GM21717 (cell line): ENCODE results near the gene LRMDA.
"Not testable (repeated sequence)": the region's sequence is repeated elsewhere in the genome, so short reads cannot be mapped to it uniquely, and the experiment has no call there.

Experiments
- ATAC-seq: cut with Tn5 transposase; IDR thresholded peaks from one replicate; pipeline ENCODE4 v1.9.1; 2021; ENCODE audit warnings: mild to moderate bottlenecking, moderate library complexity; ENCODE audit not compliant: unreplicated experiment

Gene LRMDA

DNA sequence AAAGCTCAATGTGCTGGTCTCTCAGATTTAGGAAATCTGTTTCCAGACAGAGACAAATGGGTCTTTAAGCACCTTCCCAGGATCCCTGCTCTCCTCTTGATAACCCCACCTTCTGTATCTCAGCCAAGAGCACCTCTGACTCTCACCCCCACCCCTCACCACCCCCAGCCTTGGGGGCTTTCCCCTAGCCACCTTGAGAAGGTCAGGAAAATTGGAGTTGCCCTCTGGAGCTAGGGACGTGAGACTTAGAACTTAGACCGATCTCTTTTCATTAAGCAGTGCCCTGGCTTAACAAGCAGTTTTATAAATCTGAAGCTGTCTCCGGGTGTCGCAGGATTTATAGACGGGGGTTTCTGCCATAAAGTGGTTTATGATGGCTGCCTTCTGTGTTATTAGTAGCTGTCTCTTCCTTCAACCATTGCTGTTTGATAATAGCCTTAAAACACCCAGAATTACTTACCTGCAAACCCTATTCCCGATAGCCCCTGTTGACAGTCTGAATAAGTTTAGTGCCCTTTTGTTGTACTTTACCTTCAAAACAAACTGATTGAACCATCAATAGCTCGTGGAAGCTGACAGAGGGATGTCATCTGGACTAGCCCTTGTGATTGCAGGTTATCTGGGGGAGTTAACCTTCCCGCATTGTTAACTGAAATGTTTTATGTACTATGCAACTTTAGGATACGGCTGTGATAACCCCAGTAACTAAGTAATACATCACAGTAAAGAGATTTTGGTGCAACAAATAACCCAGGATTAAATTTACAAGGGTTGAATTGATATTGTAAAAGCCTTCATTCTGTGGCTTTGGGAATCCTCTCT is 621.5 kb downstream of the LRMDA start:
- no peak for ATAC-seq

- ATAC-seq = no peak
Measured at GRCh38 chr10:76055466-76055865, 624.0 kb downstream of the LRMDA start.

- no peak for ATAC-seq
Measured at GRCh38 chr10:76055963-76056362, 624.5 kb downstream of the LRMDA start.

GRCh38 chr10:76060993-76061392 is 629.6 kb downstream of the LRMDA start:
- ATAC-seq = not testable (repeated sequence)

DNA sequence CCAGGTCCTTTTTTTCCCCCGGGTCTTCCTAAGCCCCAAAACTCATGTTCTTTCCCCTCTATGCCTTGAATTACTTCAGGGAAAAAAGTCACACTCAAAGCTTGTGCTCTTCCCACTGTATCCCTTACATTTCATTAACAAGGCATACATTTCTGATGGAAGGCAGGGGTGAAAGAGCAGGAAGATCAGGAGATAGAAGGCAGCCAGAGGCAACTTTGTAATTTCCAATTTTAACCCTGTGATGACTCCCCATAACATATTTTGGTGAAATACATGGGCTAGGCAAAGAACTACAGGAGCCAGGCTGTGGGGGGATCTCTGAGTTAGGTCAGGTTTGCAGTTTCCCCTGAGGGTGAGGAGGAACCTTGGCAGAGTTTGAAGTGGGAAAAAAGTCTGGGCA is 635.0 kb downstream of the LRMDA start:
- no peak for ATAC-seq

- ATAC-seq = no peak
Measured at GRCh38 chr10:76067447-76067846, 636.0 kb downstream of the LRMDA start.

DNA sequence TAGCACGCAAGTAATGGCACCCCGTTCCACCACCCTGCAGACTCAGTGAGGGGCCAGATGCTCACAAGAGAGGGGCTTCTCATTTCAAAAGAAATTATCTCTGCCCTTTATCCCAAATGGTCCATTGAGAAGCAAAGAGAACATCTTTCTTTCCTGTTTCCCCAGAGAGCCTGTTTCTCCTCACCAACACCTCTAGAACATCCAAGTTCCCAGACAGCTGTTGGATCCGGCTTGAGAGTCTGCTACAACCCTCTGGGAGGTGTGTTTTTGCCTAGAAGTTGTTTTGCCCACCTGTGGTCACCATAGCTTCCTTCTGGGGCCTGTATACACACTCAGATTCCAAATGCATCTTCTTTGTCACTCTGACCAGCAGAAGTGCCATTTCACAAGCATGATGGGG is 637.4 kb downstream of the LRMDA start:
- ATAC-seq = no peak

DNA sequence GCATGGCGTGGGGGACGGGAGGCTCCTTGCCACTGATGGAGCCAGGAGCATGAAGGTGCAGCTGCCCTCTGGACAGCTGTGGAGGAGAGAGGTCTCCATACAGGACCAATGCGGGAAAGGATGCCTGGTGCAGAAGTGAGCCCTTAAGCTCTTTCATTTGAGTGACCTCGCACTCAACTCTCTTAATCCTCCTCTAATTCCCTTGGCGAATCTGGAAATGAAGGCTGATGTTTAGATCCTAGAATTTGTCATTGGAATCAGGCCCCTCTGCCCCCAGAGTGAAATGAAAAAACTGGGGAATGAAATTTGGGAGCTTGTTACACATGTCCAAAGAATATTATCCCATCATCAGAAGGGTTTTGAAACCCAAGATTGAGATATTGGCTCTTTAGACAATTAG is 639.5 kb downstream of the LRMDA start:
- ATAC-seq = no peak

DNA sequence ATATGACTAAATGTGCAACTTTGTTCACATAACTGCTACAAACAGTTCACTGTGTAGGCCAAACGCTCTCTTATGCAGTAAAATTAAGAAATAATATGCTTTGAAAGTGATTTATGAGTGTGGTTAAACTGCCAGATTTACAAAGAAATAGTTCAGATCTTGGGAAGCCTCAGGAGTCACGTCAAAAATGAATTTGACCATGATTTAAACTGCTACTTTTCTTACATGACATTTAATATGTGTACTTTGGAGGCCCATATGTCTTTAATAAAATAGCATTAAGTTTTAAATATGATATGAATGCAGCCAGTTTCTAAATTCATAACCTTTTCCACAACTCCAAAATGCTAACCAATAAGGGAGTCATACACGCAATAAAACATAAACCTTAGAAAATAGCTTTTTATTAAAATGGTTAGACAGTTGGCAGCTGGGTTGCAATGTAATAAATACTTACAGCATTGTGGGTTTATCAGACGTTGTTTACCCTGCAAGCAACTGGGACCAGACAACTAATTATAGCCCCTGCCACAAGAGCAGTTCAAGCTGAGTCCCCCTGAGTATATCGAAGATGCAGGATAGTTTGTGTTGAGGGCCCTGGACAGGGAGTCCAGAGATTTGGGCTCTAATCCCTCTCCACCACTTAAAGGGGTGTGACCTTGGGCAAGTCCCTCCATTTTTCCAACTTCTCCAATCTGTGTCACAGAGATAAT is 640.4 kb downstream of the LRMDA start:
- no peak for ATAC-seq

GRCh38 chr10:76072384-76072783 is 641.0 kb downstream of the LRMDA start:
- no peak for ATAC-seq

GRCh38 chr10:76073524-76073923 is 642.1 kb downstream of the LRMDA start:
- ATAC-seq = no peak

DNA sequence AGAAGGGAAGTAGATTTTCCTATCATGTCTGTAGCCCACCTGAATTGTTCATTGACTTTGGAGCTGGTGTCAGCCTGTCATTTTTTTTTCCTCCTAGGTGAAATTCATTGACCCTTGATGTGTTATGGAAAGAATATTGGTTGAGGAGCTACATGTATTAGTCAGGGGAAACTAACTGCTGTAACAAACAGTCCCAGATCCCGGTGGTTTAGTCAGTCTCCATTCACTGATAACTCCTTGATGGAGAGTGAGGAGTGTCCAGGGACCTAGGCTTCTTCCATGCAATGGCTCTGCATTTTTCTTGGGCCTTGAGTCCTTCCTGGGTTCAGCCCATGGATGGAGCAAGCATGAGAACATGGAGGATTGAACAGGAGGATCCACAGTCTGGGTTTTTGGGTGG is 643.2 kb downstream of the LRMDA start:
- no peak for ATAC-seq

GRCh38 chr10:76080451-76080850 is 649.0 kb downstream of the LRMDA start:
- ATAC-seq = no peak

DNA sequence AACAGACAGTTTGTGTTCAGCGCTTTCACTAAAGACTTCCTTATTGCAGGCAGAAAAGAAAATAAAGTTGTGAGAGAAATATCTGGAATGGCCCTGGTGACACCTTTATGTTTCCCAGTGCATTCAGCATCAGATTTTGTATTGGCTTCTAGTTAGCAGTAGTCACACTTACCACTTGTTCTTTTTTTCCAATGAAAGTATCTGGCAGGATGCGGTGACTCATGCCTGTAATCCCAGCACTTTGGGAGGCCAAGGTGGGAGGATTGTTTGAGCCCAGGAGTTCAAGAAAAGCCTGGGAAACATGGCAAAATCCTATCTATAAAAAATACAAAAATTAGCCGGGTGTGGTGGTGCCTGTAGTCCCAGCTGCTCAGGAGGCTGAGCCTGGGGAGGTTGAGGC is 649.6 kb downstream of the LRMDA start:
- ATAC-seq = no peak

DNA sequence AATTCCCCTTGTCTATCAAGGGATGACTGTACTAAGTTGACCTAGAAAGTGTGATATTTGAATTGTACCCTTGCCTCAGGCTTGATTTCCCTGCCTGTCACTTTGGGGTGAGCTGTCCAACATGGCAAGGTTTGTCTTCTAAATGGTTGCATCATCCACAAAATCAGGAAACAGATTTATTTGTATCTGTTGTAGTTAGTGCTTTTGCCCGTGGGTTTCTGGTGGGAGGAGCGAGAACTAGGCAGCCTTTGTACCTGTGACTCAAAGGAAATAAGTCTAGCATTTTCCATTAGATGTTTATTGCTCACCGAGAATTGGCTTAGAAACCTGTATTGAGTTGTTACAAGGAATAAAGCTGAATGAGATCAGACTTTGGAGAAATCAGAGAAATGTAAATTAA is 650.8 kb downstream of the LRMDA start:
- no peak for ATAC-seq

- ATAC-seq = no peak
Measured at GRCh38 chr10:76082956-76083355, 651.5 kb downstream of the LRMDA start.

DNA sequence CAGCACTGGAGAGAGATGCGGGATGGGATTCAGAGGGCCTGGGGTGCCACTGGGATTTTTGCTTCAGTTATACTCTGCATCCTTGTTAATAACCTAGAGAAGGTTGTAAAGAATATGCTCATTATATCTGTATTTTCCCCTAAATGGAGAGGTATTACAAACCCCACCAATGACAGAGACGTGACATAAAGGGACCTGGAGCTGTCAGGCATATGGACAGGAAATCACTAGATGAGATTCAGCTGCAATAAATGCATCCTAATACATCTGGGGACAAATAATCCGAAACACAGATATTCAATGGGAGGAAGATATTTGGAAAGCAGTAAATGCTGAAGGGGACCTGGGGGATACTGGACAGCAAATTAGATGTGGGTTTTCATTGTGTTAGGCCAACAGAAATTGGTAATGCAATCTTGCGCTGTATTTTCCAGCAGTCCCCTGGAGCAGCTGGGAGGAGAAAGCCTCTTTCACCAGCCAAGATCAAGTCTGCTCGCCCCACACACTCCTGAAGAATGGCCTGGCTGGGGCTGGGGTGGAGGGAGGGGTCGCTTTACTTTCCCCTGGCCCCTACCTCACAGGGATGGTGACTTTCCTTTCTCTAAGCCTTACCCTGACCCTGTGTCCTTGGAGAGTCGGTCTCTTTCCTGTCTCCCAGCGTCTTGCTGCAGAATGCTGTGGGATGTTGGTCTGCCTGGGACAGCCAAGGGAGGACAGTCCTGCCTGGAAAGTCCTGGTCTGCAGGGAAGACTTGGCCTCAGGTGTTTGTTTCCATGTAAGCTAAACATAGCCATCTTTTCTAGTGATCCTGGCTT is 653.8 kb downstream of the LRMDA start:
- ATAC-seq = no peak

GRCh38 chr10:76085817-76086167 is 654.4 kb downstream of the LRMDA start:
- no peak for ATAC-seq

GRCh38 chr10:76086170-76086760 is 654.8 kb downstream of the LRMDA start:
- ATAC-seq = no peak

DNA sequence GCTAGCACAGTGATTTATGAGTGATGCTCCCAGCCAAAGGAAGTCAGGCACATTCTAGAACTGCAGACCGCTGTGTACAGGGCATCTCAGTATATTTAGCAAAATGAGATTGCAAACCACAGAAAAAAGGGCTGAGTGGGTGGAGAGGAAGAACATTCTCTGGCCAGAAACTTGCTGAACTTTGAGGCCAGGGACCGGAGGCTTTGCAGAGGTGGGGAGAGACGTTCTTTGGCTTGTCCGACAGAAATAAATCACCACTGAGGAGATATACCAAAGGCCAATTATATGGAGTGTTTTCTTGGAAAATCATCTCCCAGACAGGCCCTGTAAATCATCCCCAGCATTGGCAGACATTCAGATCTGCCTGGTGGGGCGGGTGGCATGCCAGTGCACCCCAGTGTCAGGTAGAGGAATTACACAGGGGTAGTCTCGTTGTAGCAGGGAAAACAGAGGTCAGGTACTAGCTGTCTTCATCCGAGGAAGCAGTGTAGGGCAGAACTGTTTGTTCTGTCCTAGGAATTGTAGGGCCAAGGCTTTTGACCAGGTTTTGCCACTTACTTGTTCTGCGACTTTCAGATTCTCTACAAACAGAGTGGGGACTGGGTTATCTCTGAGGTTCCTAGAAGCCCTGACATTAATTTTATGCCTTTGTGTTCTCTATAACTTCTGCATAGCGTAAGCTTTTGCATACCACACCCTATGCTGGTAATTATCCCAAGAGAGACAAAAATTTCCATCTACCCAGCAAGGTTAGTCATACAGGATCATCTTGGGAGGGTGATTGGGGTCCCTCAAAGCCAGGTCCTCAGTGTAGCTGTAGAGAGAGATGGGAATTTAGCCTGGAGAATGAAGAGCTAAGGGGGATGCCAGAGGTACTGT is 655.6 kb downstream of the LRMDA start:
- ATAC-seq = no peak
